HG02759 (cell line): ENCODE data around the gene AARS1.
A peak's percentile ranks its signal among the peaks of the same experiment; 100 is the strongest.
"Not testable (repeated sequence)": the region's sequence is repeated elsewhere in the genome, so short reads cannot be mapped to it uniquely, and the experiment has no call there.

ENCODE experiments used
- ATAC-seq: cut with Tn5 transposase; IDR thresholded peaks from one replicate; pipeline ENCODE4 v1.9.1; 2021; ENCODE audit warnings: mild to moderate bottlenecking, moderate library complexity; ENCODE audit not compliant: unreplicated experiment

Gene AARS1

GRCh38 chr16:70289229-70290094 is at the start of gene AARS1:
Gene AARS1 (minus strand): TSS chr16:70289506. CDS start chr16:70282763, 6,743 bp downstream.
- peak; percentile 97 for ATAC-seq

- ATAC-seq: no peak
Observed at GRCh38 chr16:70337814-70338213, 48.5 kb upstream of the AARS1 start.

GRCh38 chr16:70332728-70333127 is 43.4 kb upstream of the AARS1 start:
- not testable (repeated sequence) for ATAC-seq

- ATAC-seq: no peak
Observed at GRCh38 chr16:70331588-70332358, 42.5 kb upstream of the AARS1 start.

GRCh38 chr16:70331091-70331490 is 41.8 kb upstream of the AARS1 start:
- no peak for ATAC-seq

- no peak for ATAC-seq
Observed at GRCh38 chr16:70324998-70325747, 35.9 kb upstream of the AARS1 start.

GRCh38 chr16:70320121-70320520 is 30.8 kb upstream of the AARS1 start:
- ATAC-seq: no peak

- ATAC-seq: not testable (repeated sequence)
Observed at GRCh38 chr16:70307726-70308125, 18.4 kb upstream of the AARS1 start.

- ATAC-seq: no peak
Observed at GRCh38 chr16:70306880-70307279, 17.6 kb upstream of the AARS1 start.

- no peak for ATAC-seq
Observed at GRCh38 chr16:70304892-70305448, 15.7 kb upstream of the AARS1 start.

- no peak for ATAC-seq
Observed at GRCh38 chr16:70302745-70303144, 13.4 kb upstream of the AARS1 start.

GRCh38 chr16:70301121-70301520 is 11.8 kb upstream of the AARS1 start:
- ATAC-seq: no peak

GRCh38 chr16:70298988-70299938 is 10.0 kb upstream of the AARS1 start, which contains the start of gene DDX19B:
Gene DDX19B (plus strand): TSS chr16:70299186. CDS start chr16:70299298, 112 bp downstream.
- ATAC-seq: peak; percentile 91

- no peak for ATAC-seq
Observed at GRCh38 chr16:70295634-70296033, 6.3 kb upstream of the AARS1 start.

- no peak for ATAC-seq
Observed at GRCh38 chr16:70294385-70295025, 5.2 kb upstream of the AARS1 start.

- ATAC-seq: not testable (repeated sequence)
Observed at GRCh38 chr16:70292148-70292547, 2.8 kb upstream of the AARS1 start.

GRCh38 chr16:70290949-70291519 is 1.7 kb upstream of the AARS1 start:
- no peak for ATAC-seq

GRCh38 chr16:70287304-70287971 is 1.9 kb downstream of the AARS1 start:
- not testable (repeated sequence) for ATAC-seq
